IPS-NIHi7 (cell line): Measurements from ENCODE around the gene TRERF1.

ENCODE experiments used
- DNase-seq: peaks from one replicate; pipeline ENCODE4 v3.0.0; 2012; ENCODE audit warnings: mixed read lengths; ENCODE audit errors: extremely low spot score

The TRERF1 gene

DNA sequence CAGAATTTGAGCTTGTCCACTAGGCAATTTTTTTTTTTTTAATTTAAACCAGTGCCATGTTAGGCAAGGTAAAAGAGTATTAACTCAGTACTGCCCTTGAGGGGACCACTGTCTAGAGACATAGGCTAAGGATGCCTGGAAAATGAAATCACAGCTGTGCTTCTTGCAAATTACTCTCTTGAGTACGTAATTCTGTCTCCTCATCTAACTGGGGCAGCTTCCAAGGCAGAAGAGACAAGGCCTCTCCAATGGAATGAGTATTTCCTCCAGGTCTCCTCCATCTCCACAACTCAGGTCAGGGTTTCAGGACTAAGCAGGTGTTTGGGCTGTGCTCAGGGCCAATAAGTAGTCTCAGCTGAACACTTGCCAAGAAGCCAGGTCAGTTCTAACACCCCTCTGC, 200.2 kb downstream of the TRERF1 start:
- no peak for DNase-seq

DNA sequence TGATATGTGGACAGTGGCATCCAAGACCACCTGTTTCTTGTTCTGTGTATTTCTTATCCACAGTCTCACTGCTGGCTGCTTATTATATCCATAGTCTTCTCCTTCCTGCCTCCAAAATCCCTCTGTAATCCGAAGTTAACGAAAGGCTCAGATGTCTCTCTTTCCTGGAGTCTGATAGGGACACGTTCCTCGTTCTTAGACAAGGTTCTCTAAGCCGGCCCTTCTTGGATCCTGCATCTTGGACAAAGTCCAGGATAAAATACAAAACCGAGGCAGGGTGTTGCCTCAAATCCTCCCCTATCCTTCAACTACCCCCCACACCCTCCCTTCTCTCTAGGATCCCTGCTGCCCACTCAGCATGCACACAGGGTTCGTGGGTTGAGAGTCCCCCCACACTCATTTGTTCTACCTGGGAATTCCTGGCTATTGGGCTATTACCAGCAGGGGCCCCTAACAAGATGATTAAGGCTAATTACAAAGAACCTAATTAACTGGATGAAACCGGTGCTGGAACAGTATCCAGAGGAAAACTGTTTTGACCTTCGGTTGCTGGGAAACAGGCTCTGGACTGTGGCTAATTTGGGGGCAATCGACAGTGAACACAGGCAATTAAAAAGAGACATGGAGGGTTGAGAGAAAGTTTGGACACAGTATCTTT, 201.3 kb downstream of the TRERF1 start:
- no peak for DNase-seq

DNA sequence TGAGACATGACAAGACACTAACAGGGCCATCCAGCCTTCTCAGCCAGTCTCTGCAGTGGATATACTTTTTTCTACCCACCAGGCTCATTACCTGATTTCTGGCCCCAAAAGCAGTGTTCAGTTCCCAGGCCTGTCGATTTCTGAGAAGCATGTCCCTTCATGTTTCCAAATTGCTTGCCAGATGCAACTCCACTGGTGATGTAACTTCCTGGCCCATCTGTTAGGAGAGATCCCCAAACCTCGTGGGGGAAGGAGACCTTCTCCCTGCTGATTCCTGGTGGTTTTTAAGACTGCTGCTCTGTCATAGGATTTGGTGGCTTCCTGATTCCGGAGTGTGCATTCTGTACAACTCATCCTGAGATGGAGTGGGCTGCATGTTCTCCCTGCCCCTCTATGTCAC, 202.4 kb downstream of the TRERF1 start:
- no peak for DNase-seq

DNA sequence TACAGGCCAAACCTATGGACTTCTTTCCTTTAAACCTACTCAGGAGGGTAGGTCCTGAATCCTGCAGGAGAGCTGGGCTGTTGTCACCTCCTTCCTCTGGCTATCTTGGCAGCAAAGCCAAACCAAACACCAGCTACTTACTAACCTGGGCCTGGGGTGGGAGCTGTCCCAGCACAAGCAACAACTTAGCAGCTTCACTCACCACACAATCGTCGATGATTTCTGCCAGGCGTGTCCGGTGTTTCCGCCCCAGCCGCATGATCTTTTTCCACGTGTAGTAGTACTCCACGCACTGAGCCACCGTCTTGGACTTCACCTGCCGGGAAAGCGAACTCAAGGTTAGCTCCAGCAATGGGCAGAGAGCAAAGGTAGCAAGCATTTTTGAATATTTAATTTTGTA, 208.7 kb downstream of the TRERF1 start:
- DNase-seq: no peak

DNA sequence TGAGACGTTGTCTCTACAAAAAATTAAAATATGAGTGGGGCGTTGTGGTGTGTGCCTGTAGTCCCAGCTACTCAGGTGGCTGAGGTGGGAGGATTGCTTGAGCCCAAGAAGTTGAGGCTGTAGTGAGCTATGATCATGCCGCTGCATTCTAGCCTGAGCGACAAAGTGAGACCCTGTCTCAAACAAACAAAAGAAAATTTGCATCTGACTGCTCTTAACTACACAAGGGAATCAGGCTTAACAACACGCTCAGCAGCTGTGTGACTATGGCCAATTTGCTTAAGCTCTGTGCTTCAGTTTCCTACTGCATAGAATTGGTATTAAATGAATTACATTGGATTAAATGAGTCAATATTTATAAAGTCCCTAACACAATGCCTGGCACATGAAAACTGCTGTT, 209.8 kb downstream of the TRERF1 start:
- no peak for DNase-seq

DNA sequence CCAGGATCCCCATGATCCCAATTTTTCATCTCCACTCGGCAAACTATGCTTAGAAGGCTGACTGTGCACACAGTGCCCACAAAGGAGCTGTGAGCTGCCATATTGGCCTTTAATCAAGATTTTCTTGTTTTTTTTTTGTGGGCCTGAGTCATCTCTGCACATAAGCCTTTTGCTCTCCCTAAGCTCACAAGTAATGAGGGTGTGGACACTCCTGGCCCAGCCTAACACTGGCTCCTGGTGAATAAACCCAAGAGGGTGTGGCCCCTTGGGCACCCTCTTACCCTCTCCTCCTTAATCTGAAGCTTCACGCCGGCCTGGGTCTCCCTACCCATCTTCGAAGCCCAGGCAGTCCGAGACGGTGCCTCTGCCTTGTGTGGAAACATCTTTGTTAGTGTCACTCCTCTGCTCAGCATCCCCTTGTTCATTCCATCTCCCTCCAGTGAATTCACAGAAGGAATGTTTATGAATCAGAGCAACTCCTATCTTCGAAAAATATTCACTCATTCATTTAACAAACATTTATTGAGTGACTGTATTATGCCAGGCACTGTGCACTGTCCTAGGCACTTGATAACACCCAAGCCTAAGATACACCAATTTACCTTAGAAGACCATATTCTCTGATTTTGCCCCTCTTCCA, 211.9 kb downstream of the TRERF1 start:
- no peak for DNase-seq

DNA sequence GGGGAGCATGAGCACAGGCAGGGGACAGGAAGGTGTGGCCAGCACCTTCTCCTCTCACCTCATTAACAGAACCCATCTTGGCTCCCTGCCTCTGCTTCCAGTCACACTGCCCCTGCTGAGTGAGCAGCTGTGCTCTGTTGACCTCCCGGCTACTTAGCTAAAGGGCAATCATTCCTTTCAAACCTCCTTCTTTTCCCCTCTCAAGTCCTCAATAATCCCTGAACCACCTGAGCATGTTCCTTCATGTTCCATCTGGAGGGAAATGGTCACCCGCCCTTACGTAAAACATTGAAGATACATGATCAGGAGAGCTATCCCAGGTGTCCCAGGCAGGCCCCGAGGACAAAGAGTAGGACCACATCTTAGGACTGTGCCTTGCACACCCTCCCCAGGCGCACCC, 212.4 kb downstream of the TRERF1 start:
- DNase-seq: no peak

DNA sequence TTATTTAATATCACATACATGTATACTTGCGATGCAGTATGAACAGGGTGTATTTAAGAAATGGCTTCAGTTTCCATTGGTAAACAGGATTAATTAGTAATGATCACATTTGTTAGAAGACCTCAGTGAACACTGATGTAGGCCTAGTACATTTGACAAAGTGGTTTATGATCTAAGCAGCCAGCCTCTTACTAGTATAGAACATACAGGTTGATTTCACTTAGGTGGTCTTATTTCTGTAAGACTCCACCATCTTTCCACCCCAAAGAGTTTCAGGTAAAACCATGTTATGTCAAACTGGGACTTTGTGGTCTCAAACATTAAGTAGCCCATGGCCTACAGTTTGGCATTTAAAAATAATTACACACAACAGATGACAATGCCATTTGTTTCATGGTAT, 213.9 kb downstream of the TRERF1 start:
- DNase-seq: no peak

DNA sequence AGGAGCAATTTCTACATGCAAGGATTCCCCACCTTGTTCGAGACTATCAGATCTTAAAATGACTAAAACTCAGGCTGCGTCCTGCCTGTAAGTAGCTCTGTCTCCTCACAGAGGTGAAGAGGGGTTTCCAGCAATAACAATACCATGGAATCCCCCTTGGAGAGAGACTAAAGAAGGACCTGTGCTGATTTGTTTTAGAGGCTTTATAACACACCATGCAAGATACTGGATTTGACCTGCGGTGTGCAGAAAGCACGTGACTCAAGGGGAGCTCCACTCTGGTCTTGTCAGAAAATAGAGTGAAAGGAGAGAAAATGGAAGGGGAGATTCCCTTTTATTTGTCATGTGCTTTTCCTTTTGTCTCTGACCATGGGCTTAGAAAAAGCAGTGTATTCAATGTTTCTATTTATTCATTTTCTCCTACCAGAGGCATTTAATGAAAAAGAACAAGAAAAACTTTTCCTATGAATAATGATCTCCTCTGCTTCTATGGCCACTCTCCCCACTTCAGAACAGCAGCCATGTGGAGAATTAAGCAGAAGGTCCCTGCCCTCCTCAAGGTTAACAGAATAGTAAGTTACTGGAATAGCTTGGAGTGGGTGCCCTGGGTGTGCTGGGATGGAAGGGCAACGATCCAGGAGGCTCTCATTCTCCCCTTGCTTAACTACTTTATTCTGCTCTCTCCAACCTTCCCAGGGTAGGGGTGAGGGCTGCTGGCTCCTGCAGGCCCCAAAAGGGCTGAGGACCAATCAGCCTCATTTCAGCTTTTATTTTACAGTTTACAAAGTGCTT, 214.8 kb downstream of the TRERF1 start:
- DNase-seq: no peak

DNA sequence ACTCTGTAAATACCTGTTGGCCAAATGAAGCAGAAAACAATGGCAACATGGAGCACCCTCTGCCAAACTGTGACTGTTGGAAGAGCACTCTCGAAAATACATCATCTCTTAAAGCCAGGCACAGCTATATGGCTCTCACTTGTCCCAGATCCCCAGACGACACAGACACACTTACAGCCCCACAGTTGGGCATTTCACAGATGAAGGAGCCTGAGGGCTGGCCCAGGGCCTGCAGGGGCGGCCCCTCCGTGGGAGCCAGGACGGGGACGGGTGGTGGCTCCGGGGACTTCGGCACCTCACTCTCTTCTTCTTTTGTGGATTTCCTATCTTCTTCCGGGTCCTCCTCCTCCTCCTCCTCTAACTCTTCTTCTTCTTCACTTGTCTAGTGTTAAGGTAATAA, 215.7 kb downstream of the TRERF1 start:
- no peak for DNase-seq

DNA sequence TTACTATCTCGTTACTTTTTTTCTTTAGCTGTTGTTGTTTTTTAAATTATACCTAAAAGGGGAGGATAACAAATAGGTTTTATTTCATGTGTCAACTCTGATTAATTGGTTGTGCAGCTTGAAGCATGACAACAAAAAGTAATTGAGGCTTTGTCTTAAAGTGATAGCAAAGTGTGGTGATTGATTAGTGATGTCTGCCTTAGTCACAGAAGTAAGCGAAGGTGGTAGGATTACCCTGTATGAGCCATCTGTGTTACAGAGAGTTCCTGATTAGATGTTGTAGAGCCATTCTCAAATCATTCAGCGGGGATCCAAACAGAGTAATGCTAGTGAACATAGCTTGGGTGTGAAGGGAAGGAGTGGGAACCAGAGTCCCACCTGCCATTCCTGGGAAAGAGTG, 219.7 kb downstream of the TRERF1 start:
- no peak for DNase-seq

DNA sequence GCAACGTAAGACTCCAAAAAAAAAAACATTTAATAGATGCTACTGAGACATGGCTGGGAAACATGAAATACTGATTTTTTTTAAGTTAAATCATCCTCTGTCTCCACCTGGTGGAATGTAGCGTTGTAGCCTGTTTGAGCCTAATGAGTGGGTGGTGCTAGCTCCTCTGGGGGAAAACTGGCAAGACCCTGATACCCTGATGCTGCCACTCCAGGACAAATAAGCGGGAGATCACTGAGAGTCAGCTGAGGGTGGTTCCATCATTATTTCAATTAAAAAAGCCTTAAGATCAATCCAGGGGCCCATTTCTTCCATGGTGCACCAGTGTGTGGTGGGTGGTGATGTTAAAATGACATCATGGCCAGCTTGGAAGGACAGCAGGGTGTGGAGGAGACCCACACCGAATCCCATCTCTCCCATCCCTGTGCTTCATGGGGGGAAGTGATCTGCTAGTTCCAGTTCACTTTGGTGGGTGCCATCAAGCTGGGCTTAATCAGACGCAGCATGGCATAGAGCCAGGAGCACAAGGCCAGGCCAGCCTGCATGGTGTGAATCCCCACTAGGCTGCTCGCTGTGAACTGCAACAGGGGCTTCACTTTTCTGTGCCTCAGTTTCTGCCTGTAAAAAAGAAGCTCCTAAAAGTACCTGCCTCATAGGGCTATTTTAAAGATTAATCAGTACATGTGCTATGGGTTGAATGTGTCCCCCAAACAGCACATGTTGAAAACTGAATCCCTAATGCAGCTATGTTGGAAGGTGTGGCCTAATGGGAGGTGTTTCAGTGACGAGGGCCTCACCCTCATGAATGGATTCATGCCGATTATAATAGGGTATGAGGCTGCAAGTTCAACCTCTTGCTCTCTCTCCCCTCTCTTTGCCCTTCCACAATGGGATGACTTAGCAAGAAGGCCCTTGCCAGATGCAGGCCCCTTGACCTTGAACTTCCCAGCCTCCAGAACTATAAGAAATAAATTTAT, 221.1 kb downstream of the TRERF1 start:
- peak; percentile 38 for DNase-seq

DNA sequence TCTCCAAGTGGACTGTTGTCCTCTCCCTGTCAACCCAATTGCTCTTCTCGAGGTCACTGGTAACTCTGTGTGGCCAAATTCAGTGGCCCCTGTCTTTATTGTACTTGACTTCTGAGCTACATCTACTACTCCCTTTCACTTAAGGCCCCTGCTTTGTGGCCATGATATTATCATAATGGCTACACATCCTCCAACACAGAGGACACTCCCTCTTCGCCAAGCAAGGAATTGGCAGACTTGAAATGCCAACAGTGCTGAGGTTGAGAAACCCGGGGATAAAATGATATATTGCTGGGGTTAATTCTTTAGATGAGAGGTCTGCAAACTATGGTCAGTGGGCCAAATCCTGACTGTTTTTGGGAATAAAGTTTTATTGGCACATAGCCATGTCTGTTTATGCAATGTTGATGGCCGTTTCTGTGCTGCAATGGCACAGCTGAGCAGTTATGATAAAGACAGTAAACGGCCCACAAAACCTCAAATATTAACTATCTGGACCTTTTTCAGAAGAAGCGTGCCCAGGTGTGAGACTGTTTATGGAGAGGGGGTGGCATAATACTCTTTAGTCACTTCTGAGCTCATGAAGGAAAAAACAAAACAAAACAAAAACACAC, 222.1 kb downstream of the TRERF1 start:
- no peak for DNase-seq

DNA sequence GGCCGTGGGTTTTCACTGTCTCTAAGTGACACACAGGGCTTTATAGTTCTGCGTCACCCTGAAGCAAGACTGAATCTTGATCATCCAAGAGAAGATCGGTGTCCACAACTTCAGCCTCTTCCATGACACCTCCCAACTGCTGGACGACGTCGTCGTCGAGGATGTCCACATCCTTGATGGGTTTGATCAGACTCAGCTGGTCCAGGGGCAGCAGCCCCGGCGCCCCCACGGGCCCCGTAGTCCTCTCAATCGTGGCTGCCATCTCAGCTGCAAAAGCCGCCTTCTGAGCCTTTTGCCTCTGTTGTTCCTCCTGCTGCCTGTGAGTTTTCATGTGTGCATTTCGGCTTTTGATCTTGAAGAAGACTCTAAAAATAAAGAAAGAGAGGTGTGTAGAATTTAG, 223.4 kb downstream of the TRERF1 start:
- DNase-seq: no peak

DNA sequence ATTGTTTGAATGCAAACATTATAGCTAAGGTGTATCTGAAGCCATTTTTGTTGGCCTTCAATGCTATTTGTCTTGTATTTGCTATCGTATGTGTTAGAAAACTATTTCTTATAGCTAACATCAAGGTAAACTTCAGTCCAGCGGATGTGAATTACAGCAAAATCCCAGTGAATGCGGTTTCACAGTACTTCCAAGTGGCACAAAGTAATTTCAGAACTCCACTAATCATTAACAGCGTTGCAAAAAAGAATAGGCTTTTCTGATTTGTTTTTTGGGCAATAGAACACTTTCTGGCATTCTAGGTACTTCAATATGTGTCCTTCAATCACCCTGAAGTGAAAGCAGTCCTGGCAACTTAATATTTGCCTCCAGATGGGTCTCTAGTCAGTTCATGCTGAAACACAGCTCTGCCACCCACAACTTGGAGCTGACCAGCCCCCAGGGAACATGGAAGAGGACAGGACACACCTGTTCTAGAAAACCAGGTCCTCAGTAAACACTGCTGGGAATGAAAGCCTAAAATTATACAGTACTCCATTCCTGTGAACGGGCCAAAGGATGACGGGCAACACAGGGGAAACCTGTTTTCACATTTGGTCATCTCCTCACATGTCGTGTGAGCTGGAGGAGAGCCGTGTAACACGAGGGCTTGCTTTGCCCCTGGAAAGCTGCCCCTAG, 224.4 kb downstream of the TRERF1 start:
- DNase-seq: no peak

DNA sequence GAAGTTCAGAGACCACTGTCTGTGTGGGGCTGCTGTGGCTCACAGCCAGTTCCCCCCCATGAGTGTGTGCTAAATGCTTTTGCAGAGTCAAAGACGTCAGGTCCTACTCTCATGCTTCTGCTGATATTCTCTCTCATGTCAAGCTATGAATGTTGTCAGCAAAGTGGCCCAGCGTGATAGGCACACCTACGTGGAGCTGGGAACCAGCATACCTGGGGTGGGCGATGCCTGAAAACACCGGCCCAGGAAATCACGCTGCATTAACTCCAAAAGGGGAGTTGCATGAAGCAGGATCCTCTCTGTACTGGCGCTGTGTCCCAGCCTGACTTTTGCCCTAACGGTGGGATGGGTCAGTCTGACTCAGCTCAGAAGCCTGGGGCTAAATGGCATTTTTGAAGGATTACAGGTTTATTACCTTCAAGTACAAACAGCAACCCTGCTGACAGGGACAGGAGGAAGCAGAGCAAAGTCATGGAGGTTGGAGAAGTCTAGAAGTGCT, 225.0 kb downstream of the TRERF1 start:
- peak; percentile 42 for DNase-seq

DNA sequence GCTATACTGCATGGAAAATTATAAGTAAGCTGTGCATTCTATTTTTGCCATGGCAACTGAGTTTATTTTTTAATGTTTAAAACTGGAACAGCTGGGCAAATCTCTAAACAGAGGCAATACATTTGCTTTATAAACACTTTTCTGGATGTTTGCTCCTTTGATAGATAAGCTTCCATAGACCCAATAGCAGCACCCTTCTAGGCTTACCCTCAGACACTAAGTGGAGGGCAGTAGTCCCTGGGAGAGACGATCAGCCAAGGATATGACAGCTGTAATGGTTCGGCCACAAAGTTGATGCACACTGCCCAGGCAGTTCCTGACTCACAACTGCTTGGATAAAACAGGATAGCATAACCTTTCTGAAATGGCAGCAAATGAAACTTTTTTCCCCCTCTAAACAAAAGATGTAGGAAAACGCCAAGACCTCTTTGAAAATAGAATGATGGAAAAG, 225.5 kb downstream of the TRERF1 start:
- no peak for DNase-seq

DNA sequence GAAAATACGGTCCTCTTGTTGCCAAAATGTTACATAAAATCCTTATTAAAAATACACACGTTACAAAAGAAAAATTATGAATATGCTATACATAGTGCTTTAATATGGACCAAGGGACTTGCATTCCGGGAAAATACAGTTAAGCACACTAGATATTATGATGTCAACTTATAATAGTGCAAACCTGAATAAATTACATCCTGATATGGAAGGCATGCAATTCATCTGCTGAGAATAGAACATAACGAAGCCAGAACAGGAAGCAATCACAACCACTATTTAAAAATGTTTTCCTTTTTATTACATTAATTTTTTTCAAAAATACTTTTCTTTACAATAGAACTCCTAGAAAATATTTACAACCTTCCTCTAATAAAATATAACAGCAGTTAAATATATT, 226.3 kb downstream of the TRERF1 start:
- DNase-seq: no peak

DNA sequence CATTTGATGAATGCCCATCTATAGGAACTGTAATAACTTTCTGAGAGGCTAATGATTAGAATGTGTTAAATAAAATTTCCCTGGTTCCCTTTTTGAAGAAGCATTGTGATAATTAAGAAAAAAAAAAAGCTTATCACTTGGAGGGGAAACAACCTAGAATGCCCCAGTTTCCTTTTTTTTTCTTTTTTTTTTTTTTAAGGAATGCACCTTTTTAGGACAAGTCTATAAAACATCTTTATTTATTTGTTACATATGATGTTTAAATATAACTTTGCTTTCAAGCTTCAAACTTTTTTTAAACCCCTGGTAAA, 226.7 kb downstream of the TRERF1 start:
- no peak for DNase-seq

DNA sequence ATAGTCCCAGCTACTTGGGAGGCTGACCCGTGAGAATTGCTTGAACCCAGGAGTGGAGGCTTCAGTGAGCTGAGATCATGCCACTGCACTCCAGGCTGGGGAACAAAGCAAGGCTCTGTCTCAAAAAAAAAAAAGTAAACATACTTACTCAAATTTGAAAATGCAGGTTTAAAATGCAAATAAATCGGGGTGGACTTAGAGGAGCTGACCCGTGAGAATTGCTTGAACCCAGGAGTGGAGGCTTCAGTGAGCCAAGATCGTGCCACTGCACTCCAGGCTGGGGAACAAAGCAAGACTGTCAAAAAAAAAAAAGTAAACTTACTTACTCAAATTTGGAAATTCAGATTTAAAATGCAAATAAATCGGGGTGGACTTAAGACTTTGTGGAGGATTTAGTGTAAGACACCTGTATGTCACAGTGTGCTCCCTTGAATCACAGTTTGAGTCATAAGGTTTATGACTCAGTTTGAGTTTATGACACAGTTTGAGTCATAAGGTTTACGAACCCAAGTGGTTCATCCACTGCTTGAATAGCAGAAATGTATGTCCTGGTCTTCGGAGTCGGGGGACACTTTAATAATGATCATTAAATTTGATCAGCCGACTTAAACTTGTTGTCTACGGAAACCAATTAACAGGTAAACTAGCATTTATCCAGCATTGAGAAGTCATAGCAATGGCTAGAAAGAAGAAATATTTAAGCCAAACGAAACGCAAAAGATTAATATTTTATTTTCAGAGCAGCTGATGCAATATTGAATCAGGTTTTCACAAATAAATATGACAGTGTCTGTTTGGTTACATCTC, 227.3 kb downstream of the TRERF1 start:
- no peak for DNase-seq
